Mesenchymal stem cell (in vitro differentiated cells and primary cell): ENCODE data around the gene PCP4.

Experiments used
- DNase-seq: peaks from one replicate; pipeline ENCODE4 v3.0.0-alpha.2; 2013
- H2AFZ ChIP-seq: one replicate; pipeline ENCODE4 v1.6.1; 2013; ENCODE audit warnings: low read depth, mild to moderate bottlenecking, control low read depth, inconsistent platforms, low read length, moderate library complexity
- H2AK5ac ChIP-seq: 2 replicates; pipeline ENCODE4 v1.6.1; 2013; ENCODE audit warnings: low read length, moderate library complexity, mild to moderate bottlenecking, inconsistent platforms; ENCODE audit not compliant: severe bottlenecking
- H2BK120ac ChIP-seq: one replicate; pipeline ENCODE4 v1.6.1; 2013; ENCODE audit warnings: low read depth, mild to moderate bottlenecking, inconsistent platforms, low read length, moderate library complexity
- H2BK12ac ChIP-seq, 2 experiments: one replicate each; pipeline ENCODE4 v1.6.1; 2013; ENCODE audit warnings: inconsistent platforms in 2 of 2, low read length in 2 of 2, mild to moderate bottlenecking in 2 of 2, moderate library complexity in 2 of 2, control low read depth in 1 of 2
- H2BK15ac ChIP-seq: one replicate; pipeline ENCODE4 v1.6.1; 2013; ENCODE audit warnings: mild to moderate bottlenecking, low read depth, inconsistent platforms; ENCODE audit not compliant: poor library complexity, severe bottlenecking
- H2BK5ac ChIP-seq: 2 replicates; pipeline ENCODE4 v1.6.1; 2013; ENCODE audit warnings: low read depth, mild to moderate bottlenecking, low read length, control low read depth, inconsistent platforms; ENCODE audit not compliant: poor library complexity, severe bottlenecking
- H3K14ac ChIP-seq, 2 experiments: one replicate each; pipeline ENCODE4 v1.6.1; 2013; ENCODE audit warnings: inconsistent platforms in 2 of 2, low read length in 2 of 2, control low read depth in 1 of 2, mild to moderate bottlenecking in 1 of 2, moderate library complexity in 1 of 2
- H3K18ac ChIP-seq, 2 experiments: one replicate each; pipeline ENCODE4 v1.6.1; 2013; ENCODE audit warnings: inconsistent platforms in 2 of 2, low read length in 2 of 2, control low read depth in 1 of 2, low read depth in 1 of 2, mild to moderate bottlenecking in 1 of 2
- H3K23ac ChIP-seq, 2 experiments: one replicate each; pipeline ENCODE4 v1.6.1; 2013; ENCODE audit warnings: inconsistent platforms in 2 of 2, low read length in 2 of 2, mild to moderate bottlenecking in 2 of 2, moderate library complexity in 2 of 2, control low read depth in 1 of 2
- H3K27ac ChIP-seq: 2 replicates; pipeline ENCODE4 v1.5.1; 2013; ENCODE audit warnings: mild to moderate bottlenecking, moderate library complexity, low read length, control low read depth, inconsistent platforms; ENCODE audit not compliant: poor library complexity, severe bottlenecking
- H3K27me3 ChIP-seq, 2 experiments: 2 replicates each; pipeline versions ENCODE4 v1.6.1 to v1.7.0; 2013; ENCODE audit warnings: low read length in 2 of 2, mild to moderate bottlenecking in 2 of 2, moderate library complexity in 2 of 2, control low read depth in 1 of 2, inconsistent platforms in 1 of 2; ENCODE audit not compliant: control insufficient read depth in 1 of 2, insufficient read depth in 1 of 2
- H3K36me3 ChIP-seq, 2 experiments: 2 replicates each; pipeline versions ENCODE4 v1.6.1 to v1.7.0; 2013; ENCODE audit warnings: low read length in 2 of 2, control low read depth in 1 of 2, inconsistent platforms in 1 of 2, low read depth in 1 of 2, mild to moderate bottlenecking in 1 of 2; ENCODE audit not compliant: insufficient read depth in 2 of 2, control insufficient read depth in 1 of 2
- H3K4ac ChIP-seq, 2 experiments: one replicate each; pipeline ENCODE4 v1.6.1; 2013; ENCODE audit warnings: inconsistent platforms in 2 of 2, low read length in 2 of 2, mild to moderate bottlenecking in 2 of 2, moderate library complexity in 2 of 2, control low read depth in 1 of 2, low read depth in 1 of 2
- H3K4me1 ChIP-seq: 2 replicates; pipeline ENCODE4 v1.6.1; 2013; ENCODE audit warnings: low read depth, low read length, control low read depth; ENCODE audit not compliant: control insufficient read depth, insufficient read depth
- H3K4me2 ChIP-seq: 2 replicates; pipeline ENCODE4 v1.6.1; 2013; ENCODE audit warnings: low read length, mild to moderate bottlenecking, inconsistent platforms; ENCODE audit not compliant: poor library complexity, severe bottlenecking
- H3K4me3 ChIP-seq, 2 experiments: 2 replicates each; pipeline versions ENCODE4 v1.5.1 to v1.7.0; 2013; ENCODE audit warnings: low read length in 2 of 2, mild to moderate bottlenecking in 2 of 2, control low read depth in 1 of 2, low read depth in 1 of 2; ENCODE audit not compliant: insufficient read depth in 1 of 2
- H3K79me1 ChIP-seq: replicated peaks from 2 replicates; pipeline ENCODE4 v1.6.1; 2013; ENCODE audit warnings: mild to moderate bottlenecking, control low read depth, low read length, inconsistent platforms; ENCODE audit not compliant: poor library complexity, severe bottlenecking
- H3K9ac ChIP-seq: 2 replicates; pipeline ENCODE4 v1.7.0; 2013; ENCODE audit warnings: mild to moderate bottlenecking, low read length, moderate library complexity
- H3K9me3 ChIP-seq: 2 replicates; pipeline ENCODE4 v1.7.0; 2013; ENCODE audit warnings: mild to moderate bottlenecking, low read length; ENCODE audit not compliant: control insufficient read depth
- H4K8ac ChIP-seq: one replicate; pipeline ENCODE4 v1.6.1; 2013; ENCODE audit warnings: inconsistent platforms, mild to moderate bottlenecking, low read length, moderate library complexity
- H4K91ac ChIP-seq: one replicate; pipeline ENCODE4 v1.6.1; 2013; ENCODE audit warnings: mild to moderate bottlenecking, low read length, inconsistent platforms
- WGBS: methylation state at CpG from one replicate; pipeline ENCODE4 v1.1.7; 2013; ENCODE audit warnings: mixed read lengths; 5-methylcytosine and 5-hydroxymethylcytosine counted together

PCP4 gene

DNA sequence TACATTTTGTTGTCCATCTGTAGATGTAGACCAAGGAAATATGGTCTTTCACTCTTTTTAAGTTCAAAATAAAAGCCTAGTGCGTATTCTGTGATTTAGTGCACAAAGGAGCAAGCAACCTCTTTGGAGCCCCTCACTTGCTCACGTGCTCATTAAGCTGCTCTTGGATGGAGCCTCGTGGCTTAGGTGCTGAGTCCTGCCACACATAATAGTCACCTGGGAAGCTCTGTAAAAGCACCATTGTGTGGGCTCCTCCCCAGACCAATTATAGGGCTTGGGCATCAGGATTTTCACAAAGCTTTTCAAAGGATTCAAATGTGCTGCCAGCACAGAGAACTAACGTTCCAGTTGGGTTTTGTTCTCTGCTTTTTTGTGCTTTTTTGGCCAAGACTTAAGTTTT, 85.0 kb downstream of the PCP4 start:
- Histone ChIP-seq H4K8ac (no peak overlapping the region), H2AK5ac (no peak overlapping the region), H3K36me3 (no peaks in the 10 kb centered on the region), H2BK12ac (no peak overlapping the region), H3K27me3 (no peaks in the 10 kb centered on the region), H2BK5ac (no peak overlapping the region), H3K4me1 (no peaks in the 10 kb centered on the region), H3K9me3 (peaks cover 5% of the 10 kb centered on the region), H3K79me1 (no peaks in the 10 kb centered on the region), H2BK120ac (no peak overlapping the region), H4K91ac (no peak overlapping the region), H3K27ac (no peak overlapping the region), H3K9ac (no peak overlapping the region), H3K4me2 (no peak overlapping the region), H3K4ac (no peak overlapping the region), H2BK15ac (no peak overlapping the region), H2AFZ (no peak overlapping the region), H3K18ac (no peak overlapping the region), H3K14ac (no peak overlapping the region), H3K23ac (no peak overlapping the region), H3K4me3 (no peak overlapping the region)
- 54% methylated on average over 4 of the region's 4 CpGs for WGBS
- no peak for DNase-seq

DNA sequence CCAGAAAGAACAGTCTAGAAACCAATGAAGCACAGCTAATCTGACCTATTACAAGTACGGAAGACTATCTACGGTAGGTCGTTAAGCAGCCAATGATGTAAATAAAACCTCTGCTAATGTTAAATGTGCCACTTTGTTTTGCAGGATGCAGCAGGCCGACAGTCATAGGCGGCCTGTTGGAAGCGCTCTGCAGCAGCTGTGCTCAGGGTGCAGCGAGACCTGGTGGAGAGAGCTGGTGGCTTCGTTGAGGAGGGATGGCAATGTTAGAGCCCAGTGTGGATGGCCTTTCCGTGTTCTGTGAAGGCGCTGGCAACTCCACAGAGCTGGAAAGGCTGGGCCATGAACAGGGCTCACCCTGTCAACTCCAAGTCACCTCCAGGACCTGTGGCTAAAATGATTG, 87.3 kb downstream of the PCP4 start:
- Histone ChIP-seq H3K27me3 (no peaks in the 10 kb centered on the region), H3K14ac (no peak overlapping the region), H3K4ac (no peak overlapping the region), H3K4me1 (no peaks in the 10 kb centered on the region), H2BK5ac (no peak overlapping the region), H3K4me3 (no peak overlapping the region), H3K23ac (no peak overlapping the region), H3K18ac (no peak overlapping the region), H3K9me3 (peaks cover 9% of the 10 kb centered on the region), H2BK120ac (no peak overlapping the region), H3K36me3 (no peaks in the 10 kb centered on the region), H3K9ac (no peak overlapping the region), H2AFZ (no peak overlapping the region), H3K79me1 (no peaks in the 10 kb centered on the region), H4K91ac (no peak overlapping the region), H4K8ac (no peak overlapping the region), H3K4me2 (no peak overlapping the region), H3K27ac (no peak overlapping the region), H2AK5ac (no peak overlapping the region), H2BK12ac (no peak overlapping the region), H2BK15ac (no peak overlapping the region)
- no peak for DNase-seq
- 76% methylated on average over 10 of the region's 10 CpGs for WGBS

DNA sequence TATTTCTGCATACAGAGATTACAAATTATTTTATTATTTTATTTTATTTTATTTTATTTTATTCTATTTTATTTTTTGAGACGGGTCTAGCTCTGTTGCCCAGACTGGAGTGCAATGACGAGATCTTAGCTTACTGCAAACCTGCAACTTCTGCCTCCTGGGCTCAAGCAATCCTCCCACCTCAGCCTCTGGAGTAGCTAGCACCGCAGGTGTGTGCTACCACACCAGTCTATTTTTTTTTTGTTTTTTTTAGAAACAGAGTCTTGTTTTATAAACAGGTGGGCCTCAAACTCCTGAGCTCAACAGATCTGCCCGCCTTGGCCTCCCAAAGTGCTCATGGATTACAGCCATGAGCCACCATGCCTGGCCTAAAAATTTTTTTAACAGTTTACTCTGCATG, 88.1 kb downstream of the PCP4 start:
- H2AK5ac ChIP-seq = no peak overlapping the region
- H3K9ac ChIP-seq = no peak overlapping the region
- H3K14ac ChIP-seq = no peak overlapping the region
- H2BK5ac ChIP-seq = no peak overlapping the region
- H3K18ac ChIP-seq = no peak overlapping the region
- no peak overlapping the region for H2BK12ac ChIP-seq
- no peak overlapping the region for H3K23ac ChIP-seq
- no peaks in the 10 kb centered on the region for H3K27me3 ChIP-seq
- H2AFZ ChIP-seq = no peak overlapping the region
- no peak overlapping the region for H4K8ac ChIP-seq
- no peak overlapping the region for H3K27ac ChIP-seq
- no peaks in the 10 kb centered on the region for H3K4me1 ChIP-seq
- H3K4ac ChIP-seq = no peak overlapping the region
- no peak overlapping the region for H2BK15ac ChIP-seq
- no peaks in the 10 kb centered on the region for H3K79me1 ChIP-seq
- 83% methylated on average over 3 of the region's 4 CpGs for WGBS
- DNase-seq = no peak
- no peak overlapping the region for H3K4me2 ChIP-seq
- H3K36me3 ChIP-seq = no peaks in the 10 kb centered on the region
- no peak overlapping the region for H2BK120ac ChIP-seq
- H3K9me3 ChIP-seq = peaks cover 15% of the 10 kb centered on the region
- H3K4me3 ChIP-seq = no peak overlapping the region
- H4K91ac ChIP-seq = no peak overlapping the region

DNA sequence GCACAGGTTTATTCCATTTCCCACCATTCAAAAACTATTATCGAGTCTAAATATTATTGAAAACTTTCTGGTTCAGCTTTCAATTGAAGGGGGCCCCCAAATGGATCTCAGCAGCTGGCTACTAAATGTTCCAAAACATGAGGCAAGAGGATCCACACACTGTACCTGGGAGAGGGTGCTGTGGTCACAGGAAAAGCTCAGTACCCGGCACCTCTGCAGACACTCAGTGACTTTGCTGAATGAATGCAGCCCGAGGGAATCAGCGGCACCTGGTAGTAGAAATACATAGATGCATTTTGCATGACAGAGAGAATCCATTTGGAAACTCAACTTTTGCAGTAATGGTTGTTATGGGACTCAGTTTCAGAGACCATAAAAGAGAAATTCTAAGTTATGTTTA, 89.3 kb downstream of the PCP4 start:
- Histone ChIP-seq H3K18ac (no peak overlapping the region), H4K8ac (no peak overlapping the region), H3K9ac (no peak overlapping the region), H3K36me3 (no peaks in the 10 kb centered on the region), H4K91ac (no peak overlapping the region), H2AFZ (no peak overlapping the region), H3K4me1 (no peaks in the 10 kb centered on the region), H3K4ac (no peak overlapping the region), H3K4me2 (no peak overlapping the region), H3K14ac (no peak overlapping the region), H2BK15ac (no peak overlapping the region), H3K27me3 (no peaks in the 10 kb centered on the region), H3K27ac (no peak overlapping the region), H3K79me1 (no peaks in the 10 kb centered on the region), H2AK5ac (no peak overlapping the region), H2BK120ac (no peak overlapping the region), H3K23ac (no peak overlapping the region), H3K4me3 (no peak overlapping the region), H3K9me3 (peaks cover 23% of the 10 kb centered on the region), H2BK5ac (no peak overlapping the region), H2BK12ac (no peak overlapping the region)
- DNase-seq = no peak
- 90% methylated on average over 4 of the region's 4 CpGs for WGBS
